ENCODE measurements around the gene TNKS2.

- TF ChIP-seq CTCF (conservative IDR thresholded peaks at IDR 0.05) (no peak), EZH2 (IDR thresholded peaks at IDR 0.05; ENCODE audit: low read depth) (no peak)
Observed at GRCh38 chr10:91824076-91824475, 25.9 kb downstream of the TNKS2 start.
